Measurements from ENCODE around the gene CHST12.
"Not testable (repeated sequence)": the region's sequence is repeated elsewhere in the genome, so short reads cannot be mapped to it uniquely, and the experiment has no call there.

The CHST12 gene

GRCh38 chr7:2466675-2467074, 63.3 kb downstream of the CHST12 start:
- DNase-seq = no peak

DNA sequence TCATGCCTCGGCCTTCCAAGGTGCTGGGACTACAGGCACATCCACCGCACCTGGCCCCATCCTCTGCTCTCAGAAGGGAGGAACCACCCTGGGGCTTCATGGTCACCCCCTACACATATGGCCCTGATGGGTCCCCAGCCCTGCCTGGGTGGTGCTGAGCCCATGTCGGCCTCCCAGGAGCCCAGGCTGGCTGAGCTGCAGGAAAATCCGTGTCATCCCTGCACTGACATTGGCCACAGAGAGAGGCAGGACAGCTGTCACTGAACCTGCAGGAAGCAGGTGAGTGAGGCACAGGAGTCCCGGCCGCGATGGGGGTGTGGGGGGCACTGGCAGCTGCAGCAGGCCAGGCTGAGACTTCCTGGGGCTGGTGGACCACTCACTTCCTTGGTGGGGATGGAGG, 64.8 kb downstream of the CHST12 start:
- DNase-seq = no peak

DNA sequence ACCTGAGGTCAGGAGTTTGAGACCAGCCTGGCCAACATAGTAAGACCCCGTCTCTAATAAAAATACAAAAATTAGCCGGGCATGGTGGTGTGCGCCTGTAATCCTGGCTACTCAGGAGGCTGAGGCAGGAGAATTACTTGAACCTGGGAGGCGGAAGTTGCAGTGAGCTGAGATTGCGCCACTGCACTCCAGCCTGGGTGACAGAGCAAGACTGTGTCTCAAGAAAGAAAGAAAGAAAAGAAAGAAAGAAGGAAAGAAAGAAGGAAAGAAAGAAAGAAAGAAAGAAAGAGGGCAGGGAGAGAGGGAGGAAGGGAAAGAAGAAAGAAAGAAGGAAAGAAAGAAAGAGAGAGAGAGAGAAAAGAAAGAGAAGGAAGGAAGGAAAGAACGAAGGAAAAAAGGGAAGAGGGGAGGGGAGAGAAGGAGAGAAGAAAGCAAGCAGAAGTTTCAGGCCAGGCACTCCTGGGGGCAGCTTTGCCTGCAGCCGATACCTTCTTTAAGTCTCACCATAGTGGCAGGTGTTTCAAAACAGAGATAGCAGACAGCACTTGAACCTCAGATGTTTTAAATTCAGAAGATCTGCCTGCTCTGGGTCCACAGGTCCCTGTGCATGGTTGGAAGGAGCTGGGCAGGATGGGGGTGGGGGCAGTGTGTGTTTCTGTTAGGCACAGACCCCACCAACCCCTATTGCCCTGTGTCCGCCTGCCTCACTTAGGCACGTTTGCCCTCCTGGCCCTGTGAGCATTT, 66.2 kb downstream of the CHST12 start:
- not testable (repeated sequence) for DNase-seq

DNA sequence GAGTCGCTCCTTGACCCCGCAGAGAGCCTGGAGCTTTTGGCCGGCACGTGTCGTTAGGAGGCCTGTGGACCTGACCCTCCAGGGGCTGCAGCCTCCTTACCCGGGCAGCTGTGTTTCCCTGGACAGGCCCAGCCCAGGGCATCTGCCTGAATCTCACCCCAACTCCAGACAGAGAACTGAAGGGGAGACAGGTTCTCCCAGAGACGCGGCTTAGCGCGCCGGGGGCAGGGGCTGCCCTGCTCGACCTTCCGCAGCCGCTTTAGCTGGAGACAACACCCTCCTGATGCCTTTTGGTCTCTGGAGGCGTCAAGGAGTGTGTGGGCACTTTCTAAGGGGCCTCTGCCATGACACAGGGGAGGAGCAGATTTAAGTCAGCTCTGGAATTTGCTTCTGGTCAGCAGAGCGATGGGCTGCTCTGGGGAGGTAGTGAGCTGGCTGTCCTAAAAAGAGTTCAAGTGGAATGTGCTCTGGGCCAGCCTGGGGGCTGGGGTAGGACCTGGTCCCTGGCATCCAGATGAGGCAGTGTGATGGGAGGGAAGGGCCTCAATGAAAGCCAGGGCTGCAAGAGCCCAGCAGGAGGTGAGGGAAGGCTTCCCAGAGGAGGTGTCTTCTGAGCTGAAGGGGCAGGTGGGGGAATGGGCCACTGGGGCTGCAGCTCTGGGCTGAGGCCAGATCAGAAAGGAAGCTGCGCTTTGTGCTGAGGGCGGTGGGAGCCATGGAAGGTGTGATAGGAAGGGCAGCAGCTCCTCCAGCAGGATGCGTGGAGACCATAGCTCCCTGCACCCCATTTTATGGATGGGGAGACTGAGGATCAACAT, 67.0 kb downstream of the CHST12 start:
- no peak for DNase-seq

DNA sequence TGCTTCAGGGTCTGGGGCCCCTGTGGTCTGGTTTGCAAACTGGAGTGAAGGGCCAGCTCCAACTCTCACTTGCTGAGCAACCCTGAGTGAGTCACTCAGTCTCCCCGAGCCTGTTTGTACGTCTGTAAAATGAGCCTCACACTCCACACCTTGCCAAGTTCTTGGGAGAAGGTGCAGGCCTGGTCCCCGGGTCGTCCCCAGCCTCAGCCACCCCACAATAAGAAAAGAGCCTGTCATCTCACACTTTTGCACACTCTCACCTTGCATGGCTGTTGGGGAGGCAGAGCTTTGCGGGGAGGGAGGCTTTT, 67.6 kb downstream of the CHST12 start:
- DNase-seq = no peak

- DNase-seq = no peak
These were observed 68.0 kb downstream of the CHST12 start for GRCh38 chr7:2471396-2471795.

- no peak for DNase-seq
These were observed 69.3 kb downstream of the CHST12 start for GRCh38 chr7:2472739-2473138.

GRCh38 chr7:2473496-2474180, 70.2 kb downstream of the CHST12 start:
- DNase-seq = no peak

- DNase-seq = no peak
These were observed 70.8 kb downstream of the CHST12 start for GRCh38 chr7:2474224-2474623.

DNA sequence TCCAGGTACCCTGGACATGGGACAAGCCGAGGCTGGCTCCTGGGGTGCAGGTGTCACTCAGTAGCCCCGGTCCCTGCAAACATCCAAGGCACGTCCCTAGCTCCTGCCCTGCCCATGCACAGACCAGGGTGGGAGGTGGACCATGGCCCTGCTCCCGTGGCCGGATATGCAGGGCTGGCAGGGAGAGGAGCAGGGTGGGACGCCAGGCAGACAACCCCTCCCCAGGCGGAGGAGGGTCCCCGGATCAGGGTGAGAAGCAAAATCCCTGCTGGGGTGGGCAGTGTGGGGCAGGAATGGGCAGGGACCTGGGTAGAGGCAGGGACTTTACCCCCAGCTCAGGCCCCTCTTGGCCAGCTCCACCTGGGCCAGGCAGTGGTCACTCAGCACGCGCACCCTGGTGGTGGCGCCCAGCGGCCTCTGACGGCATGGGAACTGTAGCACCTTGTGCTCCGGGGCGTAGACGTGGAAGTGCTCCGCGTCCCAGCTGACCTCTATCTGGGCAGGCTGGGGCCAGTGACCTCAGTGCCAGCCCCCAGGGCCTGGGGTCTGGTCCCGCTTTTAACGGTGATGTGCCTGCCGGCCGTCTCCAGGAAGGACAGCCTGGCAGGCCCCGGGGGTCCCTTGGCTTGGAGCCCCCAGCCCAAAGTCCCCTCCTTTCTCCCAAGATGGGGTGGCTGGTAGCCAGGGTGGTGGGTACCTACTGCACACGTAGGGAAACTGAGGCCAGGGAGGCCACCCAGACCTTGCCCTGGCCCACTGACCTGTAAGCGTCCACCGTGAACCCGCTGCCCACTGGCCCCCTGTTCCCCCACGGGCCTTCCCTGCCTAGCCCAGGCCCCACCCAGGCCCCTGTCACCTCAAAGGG, 71.6 kb downstream of the CHST12 start:
- no peak for DNase-seq

DNA sequence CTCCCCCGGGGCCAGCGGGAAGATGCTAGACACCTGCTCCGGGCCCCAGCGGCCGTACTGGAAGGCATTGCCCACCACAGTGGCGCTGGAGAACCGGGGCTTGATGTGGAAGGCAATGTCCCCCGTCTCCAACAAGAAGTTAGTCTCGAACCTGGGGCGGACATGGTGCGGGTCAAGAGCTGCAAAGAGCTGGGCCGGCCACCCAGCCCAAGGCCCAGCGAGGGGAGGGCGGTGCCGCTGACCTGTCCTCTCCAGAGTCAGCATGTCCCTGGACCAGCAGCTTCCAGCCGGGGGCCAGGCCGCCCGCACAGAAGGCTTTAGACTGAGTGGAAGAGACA, 72.2 kb downstream of the CHST12 start:
- no peak for DNase-seq

GRCh38 chr7:2476298-2476697, 72.9 kb downstream of the CHST12 start, which contains the start of gene GRIFIN:
Gene GRIFIN, minus strand, starts transcription at chr7:2476398. Its CDS starts 15 bp downstream, at chr7:2476383.
- no peak for DNase-seq

DNA sequence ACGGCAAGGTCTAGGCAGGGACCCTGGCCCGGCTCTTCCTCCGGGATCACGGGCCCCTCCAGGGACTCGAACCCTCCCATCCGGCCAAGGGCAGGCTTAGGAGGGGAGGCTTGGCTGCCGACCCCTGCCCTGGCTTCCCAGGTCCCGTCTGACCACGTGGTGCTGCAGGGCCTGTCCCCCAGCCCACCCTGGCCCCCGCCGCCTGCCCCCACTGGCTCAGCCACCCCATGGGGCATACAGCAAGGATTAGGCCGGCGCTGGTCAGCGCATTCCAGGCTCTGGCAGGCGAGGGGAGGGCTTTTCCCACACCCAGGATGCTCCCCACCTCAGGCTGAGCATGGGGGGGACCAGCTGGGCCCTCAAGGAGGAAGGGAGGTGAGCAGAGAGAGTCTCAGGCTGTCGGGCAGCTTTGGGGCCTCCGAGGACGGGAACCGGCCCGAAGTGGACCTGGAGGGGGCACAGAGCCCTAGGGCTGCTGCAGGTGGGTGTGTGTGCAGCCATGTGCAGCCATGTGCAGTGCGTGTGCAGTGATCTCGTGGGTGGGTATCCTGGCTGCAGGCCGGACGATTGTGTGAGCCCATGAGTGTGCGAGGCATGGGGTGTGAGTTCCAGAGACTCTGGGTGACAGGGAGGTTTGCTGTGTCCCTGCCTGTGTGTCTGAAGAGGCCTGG, 73.5 kb downstream of the CHST12 start:
- DNase-seq = no peak

GRCh38 chr7:2477447-2478398, 74.3 kb downstream of the CHST12 start:
- peak; percentile 49 for DNase-seq

- peak; percentile 37 for DNase-seq
These were observed 75.0 kb downstream of the CHST12 start for GRCh38 chr7:2478399-2478785.

DNA sequence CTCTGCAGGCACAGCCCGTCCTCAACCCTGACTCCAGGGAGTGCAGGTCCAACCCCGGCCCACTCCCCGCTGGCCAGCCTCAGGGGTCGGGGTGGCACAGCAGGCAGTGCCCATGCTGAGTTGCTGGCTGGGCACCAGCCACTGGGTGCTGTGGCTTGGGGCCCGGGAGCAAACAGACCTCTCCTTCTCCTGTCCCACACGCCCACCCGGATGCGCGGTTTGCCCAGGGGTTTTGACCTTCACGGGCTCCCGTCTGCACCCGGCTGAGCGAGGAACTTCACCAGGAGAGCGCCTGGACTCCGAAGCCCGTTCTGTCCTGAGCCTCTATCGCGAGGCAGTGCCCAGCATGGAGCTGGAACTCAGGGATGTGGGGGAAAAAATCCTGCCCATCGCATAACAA, 75.4 kb downstream of the CHST12 start:
- DNase-seq = no peak

GRCh38 chr7:2479276-2480069, 76.1 kb downstream of the CHST12 start:
- DNase-seq = no peak

GRCh38 chr7:2480070-2480408, 76.6 kb downstream of the CHST12 start:
- DNase-seq = no peak

DNA sequence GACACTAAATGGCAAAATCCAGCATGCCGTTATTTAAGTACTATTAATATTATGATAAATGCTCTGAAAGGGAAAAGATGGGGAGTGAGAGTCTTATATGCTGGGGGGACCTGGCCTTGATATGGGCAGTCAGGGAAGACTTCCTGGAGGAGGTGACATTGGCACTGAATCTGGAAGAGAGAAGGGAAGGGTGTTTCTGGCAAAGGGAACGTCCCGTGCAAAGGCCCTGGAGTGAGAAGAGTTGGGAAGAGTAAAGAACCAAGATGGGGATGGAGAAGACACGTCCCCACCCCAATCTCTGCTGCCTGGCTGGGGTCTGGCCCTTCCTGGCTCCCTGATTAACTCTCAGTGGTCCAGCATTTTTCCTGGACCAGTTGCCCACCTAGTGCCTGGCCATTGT, 77.8 kb downstream of the CHST12 start:
- DNase-seq = no peak

- peak; percentile 5 for DNase-seq
These were observed 79.5 kb downstream of the CHST12 start for GRCh38 chr7:2482725-2483451.

Data from hematopoietic multipotent progenitor cell treated with erythropoietin and hydrocortisone succinate and interleukin-3 and kit ligand, for 8 days (in vitro differentiated cells).